H1 (cell line): ENCODE measurements around the gene TOMM7. TPM values are rescaled to one million over a fixed set of nuclear protein-coding genes. Genes with fewer than 3 reads are reported as not detected.

Experiments
- CTCF ChIA-PET: fragments of 300-600 bp; sonication (Branson Sonifier 250); formaldehyde crosslinking; loops from one replicate; lab custom pipeline; 2021; ENCODE audit not compliant: partially characterized antibody; lab: Charles Lee
- POLR2A ChIA-PET: fragments of 300-600 bp; sonication (Branson Sonifier 250); formaldehyde crosslinking; loops from one replicate; lab custom pipeline; 2021; ENCODE audit warnings: inconsistent platforms; ENCODE audit not compliant: partially characterized antibody; lab: Charles Lee
- DNase-seq, 2 experiments: peaks; one replicate each; pipeline versions ENCODE4 v3.0.0 to v3.0.0-alpha.2; 2010 to 2022; ENCODE audit warnings: low spot score in 2 of 2, low read depth in 1 of 2, mixed read lengths in 1 of 2
- FAIRE-seq: peaks from 2 replicates; lab custom pipeline; 2011; peaks lifted over from hg19 to GRCh38; lab: Jason Lieb, UNC
- H2AFZ ChIP-seq: 2 replicates; pipeline ENCODE4 v1.8.1; 2012; ENCODE audit warnings: low read length, inconsistent platforms
- H2AK5ac ChIP-seq: 2 replicates; pipeline ENCODE4 v1.6.1; 2013; ENCODE audit warnings: low read depth, low read length
- H2BK120ac ChIP-seq: replicated peaks from 2 replicates; pipeline ENCODE3; 2013; ENCODE audit warnings: low read depth, low read length, inconsistent platforms
- H2BK12ac ChIP-seq: 2 replicates; pipeline ENCODE4 v1.6.1; 2013; ENCODE audit warnings: low read depth, low read length
- H2BK15ac ChIP-seq: 2 replicates; pipeline ENCODE4 v1.6.1; 2013; ENCODE audit warnings: low read length
- H2BK20ac ChIP-seq: 2 replicates; pipeline ENCODE4 v1.6.1; 2013; ENCODE audit warnings: low read length
- H2BK5ac ChIP-seq: 2 replicates; pipeline ENCODE4 v1.6.1; 2013; ENCODE audit warnings: low read depth, low read length
- H3K14ac ChIP-seq: 2 replicates; pipeline ENCODE4 v1.6.1; 2013; ENCODE audit warnings: inconsistent platforms; ENCODE audit not compliant: insufficient read length
- H3K18ac ChIP-seq: 2 replicates; pipeline ENCODE4 v1.6.1; 2013; ENCODE audit warnings: low read length; ENCODE audit errors: extremely low read depth
- H3K23ac ChIP-seq: 2 replicates; pipeline ENCODE4 v1.6.1; 2013; ENCODE audit warnings: inconsistent platforms; ENCODE audit not compliant: insufficient read length
- H3K23me2 ChIP-seq: 2 replicates; pipeline ENCODE4 v1.6.1; 2013; ENCODE audit warnings: low read depth, low read length
- H3K27ac ChIP-seq: 2 replicates; pipeline ENCODE4 v1.6.1; 2011; ENCODE audit warnings: low read depth, low read length, inconsistent platforms
- H3K27me3 ChIP-seq, 4 experiments: replicated peaks in 1 of 4; 1 replicate in 1 of 4; 2 replicates in 3 of 4; pipeline versions ENCODE4 v1.6.1 to v1.8.1; 2011 to 2013; ENCODE audit warnings: low read length in 3 of 4, mild to moderate bottlenecking in 3 of 4, inconsistent platforms in 2 of 4, mixed read lengths in 2 of 4, moderate library complexity in 1 of 4; ENCODE audit not compliant: control insufficient read depth in 3 of 4, insufficient read depth in 3 of 4; ENCODE audit errors: extremely low read depth in 1 of 4
- H3K36me3 ChIP-seq, 4 experiments: 2 replicates each; pipeline versions ENCODE4 v1.6.1 to v1.8.1; 2011 to 2013; ENCODE audit warnings: mild to moderate bottlenecking in 4 of 4, low read length in 3 of 4, moderate library complexity in 2 of 4, control low read depth in 1 of 4, inconsistent platforms in 1 of 4; ENCODE audit not compliant: insufficient read depth in 4 of 4, control insufficient read depth in 2 of 4
- H3K4ac ChIP-seq: replicated peaks from 2 replicates; pipeline ENCODE3; 2013; ENCODE audit warnings: low read length, low read depth, mixed read lengths, inconsistent platforms; ENCODE audit not compliant: insufficient read length
- H3K4me1 ChIP-seq, 4 experiments: replicated peaks in 1 of 4; 1 replicate in 1 of 4; 2 replicates in 3 of 4; pipeline versions ENCODE4 v1.6.1 to v1.8.1; 2011 to 2013; ENCODE audit warnings: low read length in 3 of 4, inconsistent platforms in 2 of 4, mixed read lengths in 1 of 4; ENCODE audit not compliant: insufficient read depth in 4 of 4, control insufficient read depth in 3 of 4
- H3K4me2 ChIP-seq, 2 experiments: 2 replicates each; pipeline versions ENCODE4 v1.6.1 to v1.8.1; 2011 to 2013; ENCODE audit warnings: low read depth in 2 of 2, low read length in 2 of 2, control low read depth in 1 of 2, inconsistent platforms in 1 of 2, mild to moderate bottlenecking in 1 of 2; ENCODE audit not compliant: insufficient read depth in 1 of 2
- H3K4me3 ChIP-seq, 4 experiments: fragments of 200-600, 300-600 bp in 1 of 4; sonication (generic), shearing (Covaris generic), sonication (Bioruptor Twin) in 1 of 4; 2 replicates each; pipeline versions ENCODE4 v1.5.1 to v1.8.1; 2011 to 2016; ENCODE audit warnings: low read length in 4 of 4, low read depth in 3 of 4, control low read depth in 2 of 4, inconsistent platforms in 2 of 4, mild to moderate bottlenecking in 2 of 4, mixed read lengths in 1 of 4, moderate library complexity in 1 of 4; ENCODE audit not compliant: insufficient read depth in 2 of 4; ENCODE audit errors: extremely low read depth in 1 of 4
- H3K56ac ChIP-seq: replicated peaks from 2 replicates; pipeline ENCODE3; 2013; ENCODE audit warnings: low read depth, mild to moderate bottlenecking, mixed read lengths, low read length, inconsistent platforms; ENCODE audit not compliant: insufficient read length
- H3K79me1 ChIP-seq: 2 replicates; pipeline ENCODE4 v1.6.1; 2013; ENCODE audit warnings: low read depth, low read length, control low read depth
- H3K79me2 ChIP-seq, 2 experiments: 2 replicates each; pipeline versions ENCODE4 v1.6.1 to v1.8.1; 2012 to 2013; ENCODE audit warnings: low read length in 2 of 2, mild to moderate bottlenecking in 2 of 2, inconsistent platforms in 1 of 2; ENCODE audit not compliant: insufficient read depth in 2 of 2, control insufficient read depth in 1 of 2
- H3K9ac ChIP-seq, 4 experiments: replicated peaks in 1 of 4; 1 replicate in 1 of 4; 2 replicates in 3 of 4; pipeline versions ENCODE4 v1.6.1 to v1.8.1; 2011 to 2013; ENCODE audit warnings: low read depth in 3 of 4, low read length in 3 of 4, control low read depth in 2 of 4, mild to moderate bottlenecking in 2 of 4, moderate library complexity in 2 of 4, inconsistent platforms in 1 of 4; ENCODE audit errors: extremely low read depth in 1 of 4
- H3K9me3 ChIP-seq, 2 experiments: 2 replicates each; pipeline versions ENCODE4 v1.6.1 to v1.8.1; 2012 to 2013; ENCODE audit warnings: mild to moderate bottlenecking in 2 of 2, moderate library complexity in 2 of 2, control low read depth in 1 of 2, inconsistent platforms in 1 of 2, low read depth in 1 of 2, low read length in 1 of 2, mixed read lengths in 1 of 2; ENCODE audit not compliant: insufficient read depth in 2 of 2
- H4K20me1 ChIP-seq, 2 experiments: replicated peaks in 1 of 2; 2 replicates each; pipeline versions ENCODE3 to v1.8.1; 2011 to 2013; ENCODE audit warnings: inconsistent platforms in 2 of 2, low read length in 2 of 2, mild to moderate bottlenecking in 1 of 2; ENCODE audit not compliant: insufficient read depth in 2 of 2, control insufficient read depth in 1 of 2
- H4K5ac ChIP-seq: 2 replicates; pipeline ENCODE4 v1.6.1; 2013; ENCODE audit warnings: low read length, low read depth, mixed read lengths, inconsistent platforms; ENCODE audit not compliant: insufficient read length
- H4K8ac ChIP-seq: 2 replicates; pipeline ENCODE4 v1.8.0; 2013; ENCODE audit warnings: mild to moderate bottlenecking, moderate library complexity, low read length, inconsistent platforms; ENCODE audit not compliant: insufficient read depth; ENCODE audit errors: extremely low read depth
- H4K91ac ChIP-seq: replicated peaks from 2 replicates; pipeline ENCODE3; 2013; ENCODE audit warnings: low read length, mixed read lengths, inconsistent platforms; ENCODE audit not compliant: insufficient read length
- JUN ChIP-seq: IDR thresholded peaks from 2 replicates; pipeline ENCODE4 v1.6.1; 2011; ENCODE audit warnings: low read depth, mild to moderate bottlenecking, improper control_type of control experiment, low read length
- POLR2A ChIP-seq, 2 experiments: IDR thresholded peaks; 1 replicate in 1 of 2; 2 replicates in 1 of 2; pipeline ENCODE4 v1.6.1; 2011; ENCODE audit warnings: low read depth in 2 of 2, low read length in 2 of 2, mild to moderate bottlenecking in 2 of 2; ENCODE audit errors: control extremely low read depth in 1 of 2
- POLR2AphosphoS5 ChIP-seq: IDR thresholded peaks from 2 replicates; pipeline ENCODE4 v1.6.1; 2011; ENCODE audit warnings: low read depth, low read length
- RBBP5 ChIP-seq: IDR thresholded peaks from 2 replicates; pipeline ENCODE4 v1.7.1; 2012; ENCODE audit warnings: low read depth, mild to moderate bottlenecking, inconsistent platforms, low read length, moderate library complexity, borderline replicate concordance
- RFX5 ChIP-seq: IDR thresholded peaks from 2 replicates; pipeline ENCODE4 v1.6.1; 2011; ENCODE audit warnings: low read depth, low read length, improper control_type of control experiment, borderline replicate concordance
- SAP30 ChIP-seq: fragments of 300-600 bp; sonication (generic); IDR thresholded peaks from 2 replicates; pipeline ENCODE4 v1.7.1; 2012; ENCODE audit warnings: low read length, moderate library complexity, mild to moderate bottlenecking, inconsistent platforms; ENCODE audit not compliant: insufficient read depth, insufficient replicate concordance
- SIRT6 ChIP-seq: IDR thresholded peaks from one replicate; pipeline ENCODE4 v1.7.1; 2012; ENCODE audit warnings: low read length, inconsistent platforms
- WGBS, 2 experiments: shearing (Covaris generic) in 1 of 2; methylation state at CpG; one replicate each; pipeline versions ENCODE4 v1.1.6 to v1.1.7; 2013 to 2015; ENCODE audit warnings: low lambda C conversion rate in 2 of 2, mixed read lengths in 2 of 2, inconsistent platforms in 1 of 2, low coverage in 1 of 2, missing lambda C conversion rate in 1 of 2; ENCODE audit not compliant: insufficient replicate concordance in 2 of 2, insufficient coverage in 1 of 2, insufficient read length in 1 of 2; ENCODE audit errors: extremely low coverage in 1 of 2, missing lambda C conversion rate in 1 of 2; 5-methylcytosine and 5-hydroxymethylcytosine counted together
- polyA plus RNA-seq, 7 experiments: library from polyadenylated mRNA; depleted of rRNA in 3 of 7; stranded (reverse) in 5 of 7; unstranded in 2 of 7; fragments of >200 nt in 5 of 7; fragments of 200-250 nt in 2 of 7; gene quantifications; 1 replicate in 5 of 7; 2 replicates in 1 of 7; 4 replicates in 1 of 7; pipeline versions ENCODE4 v1.2.1 to v1.2.3, GENCODE V29; 2011 to 2013; ENCODE audit warnings: missing spikeins in 2 of 7, mixed read lengths in 2 of 7
- total RNA-seq: library from RNA; stranded (reverse); fragmentation: NEBNext Ultra II Directional; extraction: Animal tissue kit (Norgen Biotek cat#: 25700); gene quantifications from 2 replicates; pipeline ENCODE4 v1.2.1, GENCODE V29; 2021

The TOMM7 gene
- total and polyA plus RNA-seq, 2 of the 8 experiments (the other 6 are each of a cell fraction or from before 2014, with no cell fraction given): 389 to 508 TPM

DNA sequence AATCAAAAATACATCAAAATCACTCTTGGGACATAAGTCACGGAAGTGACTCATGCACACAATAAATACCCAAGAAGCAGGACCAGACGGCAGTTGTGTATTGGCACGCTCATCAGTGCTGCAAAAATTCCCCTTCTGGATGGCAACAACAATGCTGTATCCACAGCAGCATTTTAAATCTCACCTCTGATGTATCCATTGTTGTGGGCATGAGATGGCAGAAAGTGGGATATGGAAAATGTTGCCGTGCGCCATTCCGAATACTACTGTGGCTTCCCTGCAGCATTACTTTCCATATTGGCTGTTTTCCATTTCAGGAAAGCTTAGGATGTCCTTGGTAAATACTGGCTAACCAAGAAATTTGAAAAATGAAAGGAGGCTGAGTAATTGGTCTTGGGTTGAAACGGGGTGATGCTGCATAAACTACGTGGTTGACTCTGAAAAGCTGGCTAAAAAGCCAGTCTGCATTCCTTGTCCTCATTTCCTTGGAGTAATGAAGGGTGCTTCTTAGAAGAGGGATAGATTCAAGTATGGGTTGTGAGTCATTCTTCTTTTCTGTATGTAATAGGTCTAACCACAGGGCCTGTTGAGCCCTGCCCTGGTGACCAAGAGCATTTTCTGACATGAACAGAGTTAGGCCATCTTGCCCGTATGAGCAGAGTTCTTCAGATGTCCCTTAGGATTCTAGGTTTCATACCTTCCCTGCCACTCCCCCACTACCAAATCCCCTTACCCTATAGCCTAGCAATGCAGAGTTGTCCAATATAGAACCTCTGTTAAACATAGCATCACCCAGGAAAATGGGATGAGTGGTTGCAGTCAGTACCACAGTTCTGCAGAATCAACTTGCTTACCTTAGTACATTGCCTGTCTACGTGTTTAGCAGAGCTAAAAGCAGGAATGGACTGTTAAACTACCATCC lies 36.3 kb upstream of the TOMM7 start:
- no peak overlapping the region for H2AK5ac ChIP-seq
- H2BK12ac ChIP-seq: no peak overlapping the region
- TF ChIP-seq RBBP5 (no peak), POLR2A (IDR thresholded peaks at IDR 0.05; ENCODE audit: control extremely low read depth in 1 of 2, low read depth in 2 of 2, low read length in 2 of 2) (peak in 1 of 2 experiments; percentile 72; a peak in 2 of 3 replicates), JUN (no peak), POLR2AphosphoS5 (peak; percentile 69), SAP30 (no peak), RFX5 (no peak), SIRT6 (no peak)
- no peak overlapping the region for H3K23ac ChIP-seq
- no peak overlapping the region for H2BK5ac ChIP-seq
- H3K79me1 ChIP-seq: 0 out of 2 replicates have a peak, but pooled peaks cover 2% of the 10 kb centered on the region
- H3K27ac ChIP-seq: no peak overlapping the region
- H3K4me3 ChIP-seq: no peak overlapping the region
- peaks cover 0 to 14% (median 6%) of the 10 kb centered on the region in 4 experiments; a peak in 6 of 7 replicates for H3K4me1 ChIP-seq
- H3K56ac ChIP-seq: no peak overlapping the region
- no peak overlapping the region for H2BK15ac ChIP-seq
- POLR2A ChIA-PET: interaction anchor here (0.6 to 11.8 kb wide), 8 partner anchors 8 to 199 kb away, joined by 3 to 125 read pairs (median 6); no protein-coding TSS in a partner anchor
- H4K91ac ChIP-seq: no peak overlapping the region
- CTCF ChIA-PET: interaction anchor here (0.9 to 3.8 kb wide), 7 partner anchors 9 to 299 kb away, joined by 4 to 24 read pairs (median 11); partner anchors contain the start of gene IL6
- no peak overlapping the region for H3K9ac ChIP-seq
- H3K18ac ChIP-seq: no peak overlapping the region
- no peak overlapping the region for H2BK20ac ChIP-seq
- peaks cover 2 to 70% (median 26%) of the 10 kb centered on the region in 4 experiments; a peak in 7 of 8 replicates for H3K36me3 ChIP-seq
- no peak overlapping the region for H4K5ac ChIP-seq
- H3K4me2 ChIP-seq: no peak overlapping the region
- 93% methylated on average over 10 of the region's 10 CpGs; no CpG with 5 or more reads in 1 of the 2 experiments for WGBS, 2 experiments
- H4K20me1 ChIP-seq: no peaks in the 10 kb centered on the region
- H2BK120ac ChIP-seq: no peak overlapping the region
- H3K14ac ChIP-seq: no peak overlapping the region
- H3K23me2 ChIP-seq: peaks cover 7% of the 10 kb centered on the region; the same call in 1 of the 2 replicates
- no peaks in the 10 kb centered on the region for H3K9me3 ChIP-seq
- DNase-seq (no peak), FAIRE-seq (no peak)
- no peak overlapping the region for H3K4ac ChIP-seq
- H2AFZ ChIP-seq: no peak overlapping the region
- peaks cover 0 to 9% of the 10 kb centered on the region in 2 experiments; a peak in 2 of 4 replicates for H3K79me2 ChIP-seq
- no peak overlapping the region for H4K8ac ChIP-seq
- H3K27me3 ChIP-seq: no peaks in the 10 kb centered on the region
